Mesenteric fat pad (tissue), 1 donor: ENCODE results near the gene TARS2. TPM values are rescaled to one million over a fixed set of nuclear protein-coding genes. Genes with fewer than 3 reads are reported as not detected.

Source experiments
- DNase-seq: peaks from one replicate; pipeline ENCODE4 v3.0.0-alpha.2; 2020; ENCODE audit warnings: low spot score
- long read RNA-seq: library from polyadenylated mRNA; unstranded; transcript quantifications from one replicate; pipeline ENCODE4 v2.0.0, GENCODE V29; 2020
- total RNA-seq: library from RNA; stranded (reverse); fragmentation: NEBNext Ultra II Directional; extraction: Animal tissue kit (Norgen Biotek cat#: 25700); gene quantifications from one replicate; pipeline ENCODE4 v1.2.1, GENCODE V29; 2021
- donor health status: DM: yes; HTN: yes; CAD: no.

Gene TARS2
- total RNA-seq, result 14.0 TPM
- long read RNA-seq, transcript TARS2-204 (18 exons, 2,729 nt), result major isoform, 15 of 40 reads
- long read RNA-seq, transcript TARS2-214 (16 exons, 2,162 nt), result minor isoform, 10 of 40 reads
- long read RNA-seq, partial matches to known transcripts, result 10 of 40 reads
- long read RNA-seq, other reads (novel, unspliced or antisense), result 4 of 40 reads

- DNase-seq, result peak; percentile 93
Observed at GRCh38 chr1:150486966-150487762, at the start of gene TARS2. Gene TARS2 (plus strand): TSS chr1:150487419. CDS start chr1:150487451, 32 bp downstream.

- no peak for DNase-seq
Observed at GRCh38 chr1:150441121-150441520, 46.1 kb upstream of the TARS2 start.

GRCh38 chr1:150444232-150444631 is 43.0 kb upstream of the TARS2 start:
- DNase-seq, result no peak

GRCh38 chr1:150456146-150456647 is 31.0 kb upstream of the TARS2 start:
- DNase-seq, result no peak

- DNase-seq, result no peak
Observed at GRCh38 chr1:150464422-150464826, 22.8 kb upstream of the TARS2 start.

- no peak for DNase-seq
Observed at GRCh38 chr1:150466964-150467363, 20.3 kb upstream of the TARS2 start.

GRCh38 chr1:150469291-150469690 is 17.9 kb upstream of the TARS2 start:
- no peak for DNase-seq

- peak; percentile 85 for DNase-seq
Observed at GRCh38 chr1:150472601-150473200, 14.5 kb upstream of the TARS2 start.

- no peak for DNase-seq
Observed at GRCh38 chr1:150473659-150474058, 13.6 kb upstream of the TARS2 start.

- DNase-seq, result no peak
Observed at GRCh38 chr1:150474869-150475268, 12.3 kb upstream of the TARS2 start.

- no peak for DNase-seq
Observed at GRCh38 chr1:150476754-150477153, 10.5 kb upstream of the TARS2 start.

- DNase-seq, result peak; percentile 41
Observed at GRCh38 chr1:150477320-150477719, 9.9 kb upstream of the TARS2 start.

GRCh38 chr1:150477733-150478132 is 9.5 kb upstream of the TARS2 start:
- no peak for DNase-seq

- DNase-seq, result no peak
Observed at GRCh38 chr1:150479370-150479769, 7.8 kb upstream of the TARS2 start.

- no peak for DNase-seq
Observed at GRCh38 chr1:150479927-150480352, 7.3 kb upstream of the TARS2 start.

- DNase-seq, result no peak
Observed at GRCh38 chr1:150484431-150484830, 2.8 kb upstream of the TARS2 start.

GRCh38 chr1:150484861-150485260 is 2.4 kb upstream of the TARS2 start:
- DNase-seq, result peak; percentile 30

- DNase-seq, result peak; percentile 72
Observed at GRCh38 chr1:150487763-150488115, 520 bp downstream of the TARS2 start.

GRCh38 chr1:150493175-150493574 is 6.0 kb downstream of the TARS2 start:
- peak; percentile 20 for DNase-seq

GRCh38 chr1:150498342-150498741 is 11.1 kb downstream of the TARS2 start:
- DNase-seq, result peak; percentile 77

GRCh38 chr1:150505431-150505830 is 18.2 kb downstream of the TARS2 start:
- no peak for DNase-seq
